Measurements from ENCODE around the gene OGFOD1. TPM values are rescaled to one million over a fixed set of nuclear protein-coding genes. Genes with fewer than 3 reads are reported as not detected.

OGFOD1 gene
- polyA plus RNA-seq, 1 experiment: 54.8 TPM

DNA sequence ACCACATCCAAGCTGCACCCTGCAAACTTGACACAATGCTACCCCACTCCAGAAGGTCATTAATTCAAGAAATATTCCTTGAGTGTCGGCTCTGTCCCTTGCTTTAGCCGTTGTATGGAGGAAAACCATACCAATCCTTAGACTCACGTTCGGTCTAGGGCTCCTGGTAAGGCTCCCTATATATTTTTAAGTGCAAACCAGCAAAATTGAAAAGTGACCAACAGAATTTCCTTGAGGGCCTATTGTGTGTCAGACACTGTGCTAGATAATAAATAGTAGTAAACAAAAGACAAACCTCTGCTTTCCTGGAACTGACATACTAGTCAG, 68.9 kb downstream of the OGFOD1 start:
- H3K36me3 ChIP-seq (ENCODE audit: control insufficient read depth, insufficient read depth, low read length): no peaks in the 10 kb centered on the region
- no peaks in the 10 kb centered on the region for H3K27me3 ChIP-seq (ENCODE audit: control insufficient read depth, insufficient read depth, low read length)
- H3K4me3 ChIP-seq (ENCODE audit: low read depth, low read length): peak overlapping the region; percentile 97
- ChIA-PET CTCF (interaction anchor here (2.6 kb wide), 1 partner anchor 81 kb away, joined by 14 read pairs; no protein-coding TSS in a partner anchor), POLR2A (no interaction called here)
- TF ChIP-seq, protein P1, sequence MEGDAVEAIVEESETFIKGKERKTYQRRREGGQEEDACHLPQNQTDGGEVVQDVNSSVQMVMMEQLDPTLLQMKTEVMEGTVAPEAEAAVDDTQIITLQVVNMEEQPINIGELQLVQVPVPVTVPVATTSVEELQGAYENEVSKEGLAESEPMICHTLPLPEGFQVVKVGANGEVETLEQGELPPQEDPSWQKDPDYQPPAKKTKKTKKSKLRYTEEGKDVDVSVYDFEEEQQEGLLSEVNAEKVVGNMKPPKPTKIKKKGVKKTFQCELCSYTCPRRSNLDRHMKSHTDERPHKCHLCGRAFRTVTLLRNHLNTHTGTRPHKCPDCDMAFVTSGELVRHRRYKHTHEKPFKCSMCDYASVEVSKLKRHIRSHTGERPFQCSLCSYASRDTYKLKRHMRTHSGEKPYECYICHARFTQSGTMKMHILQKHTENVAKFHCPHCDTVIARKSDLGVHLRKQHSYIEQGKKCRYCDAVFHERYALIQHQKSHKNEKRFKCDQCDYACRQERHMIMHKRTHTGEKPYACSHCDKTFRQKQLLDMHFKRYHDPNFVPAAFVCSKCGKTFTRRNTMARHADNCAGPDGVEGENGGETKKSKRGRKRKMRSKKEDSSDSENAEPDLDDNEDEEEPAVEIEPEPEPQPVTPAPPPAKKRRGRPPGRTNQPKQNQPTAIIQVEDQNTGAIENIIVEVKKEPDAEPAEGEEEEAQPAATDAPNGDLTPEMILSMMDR (IDR thresholded peaks at IDR 0.05; ENCODE audit: insufficient read depth, low read depth, low read length): no peak
- DNase-seq (ENCODE audit: low read depth): no peak

DNA sequence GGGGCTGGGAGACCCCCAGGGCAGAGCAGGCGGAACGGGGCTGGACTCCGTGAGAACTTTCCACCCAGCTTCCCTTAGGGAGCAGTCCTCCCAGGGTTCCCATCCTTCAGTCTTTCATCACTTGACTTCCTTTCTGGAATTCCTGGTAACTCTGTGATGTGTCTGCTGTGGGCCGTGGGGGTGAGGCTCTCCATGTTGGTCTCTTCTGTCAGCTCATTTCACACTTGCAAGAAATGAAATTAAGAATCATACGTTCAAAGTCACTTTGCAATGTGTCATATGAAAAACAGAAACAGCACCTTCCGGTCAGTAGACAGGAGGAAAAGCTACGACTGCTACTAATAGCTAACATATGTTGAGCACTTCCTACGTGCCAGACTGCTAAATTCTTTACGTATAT, 73.9 kb downstream of the OGFOD1 start:
- TF ChIP-seq, protein P1 (IDR thresholded peaks at IDR 0.05; ENCODE audit: insufficient read depth, low read depth, low read length): no peak
- H3K27me3 ChIP-seq (ENCODE audit: control insufficient read depth, insufficient read depth, low read length): no peaks in the 10 kb centered on the region
- POLR2A ChIA-PET: no interaction called here
- H3K4me3 ChIP-seq (ENCODE audit: low read depth, low read length): no peak overlapping the region
- CTCF ChIA-PET: interaction anchor here (1.1 kb wide), 1 partner anchor 152 kb away, joined by 3 read pairs; no protein-coding TSS in a partner anchor
- H3K36me3 ChIP-seq (ENCODE audit: control insufficient read depth, insufficient read depth, low read length): no peaks in the 10 kb centered on the region
- DNase-seq (ENCODE audit: low read depth): peak; percentile 35

Other genes starting within 250 kb of the OGFOD1 start
- 90.8 and 130 TPM in 2 replicates for gene AMFR, start 26.0 kb upstream of the OGFOD1 start, polyA plus RNA-seq (2011; rRNA removed)
- 78.8 and 109 TPM in 2 replicates for gene NUDT21, start 222 bp upstream of the OGFOD1 start, polyA plus RNA-seq (2011; rRNA removed)
- 33.8 and 43.1 TPM in 2 replicates for gene BBS2, start 68.5 kb downstream of the OGFOD1 start, polyA plus RNA-seq (2011; rRNA removed)
- gene MT4, start 113.5 kb downstream of the OGFOD1 start, polyA plus RNA-seq (2011; rRNA removed): not detected in 2 replicates
- gene MT3, start 138.0 kb downstream of the OGFOD1 start, polyA plus RNA-seq (2011; rRNA removed): not detected in 2 replicates
- gene MT2A, start 157.0 kb downstream of the OGFOD1 start, polyA plus RNA-seq (2011; rRNA removed): 167 and 194 TPM in 2 replicates
- 147 and 188 TPM in 2 replicates for gene MT1E, start 174.2 kb downstream of the OGFOD1 start, polyA plus RNA-seq (2011; rRNA removed)
- gene MT1M, start 181.1 kb downstream of the OGFOD1 start, polyA plus RNA-seq (2011; rRNA removed): 0.67 and 0.94 TPM in 2 replicates
- gene MT1A, start 187.1 kb downstream of the OGFOD1 start, polyA plus RNA-seq (2011; rRNA removed): 0.82 TPM in 1 of 2 replicates, not detected in the other
- not detected in 2 replicates for gene MT1B, start 200.3 kb downstream of the OGFOD1 start, polyA plus RNA-seq (2011; rRNA removed)
- 7.8 and 11.3 TPM in 2 replicates for gene MT1F, start 206.4 kb downstream of the OGFOD1 start, polyA plus RNA-seq (2011; rRNA removed)
- gene MT1G, start 216.5 kb downstream of the OGFOD1 start, polyA plus RNA-seq (2011; rRNA removed): 2.4 and 2.9 TPM in 2 replicates
- gene MT1H, start 218.3 kb downstream of the OGFOD1 start, polyA plus RNA-seq (2011; rRNA removed): not detected in 2 replicates
- 55.5 and 60.2 TPM in 2 replicates for gene MT1X, start 230.9 kb downstream of the OGFOD1 start, polyA plus RNA-seq (2011; rRNA removed)

Data from BJ (cell line).